SK-N-SH (cell line): ENCODE data around the gene CD14. TPM values are rescaled to one million over a fixed set of nuclear protein-coding genes. Genes with fewer than 3 reads are reported as not detected.
"Not testable (repeated sequence)": the region's sequence is repeated elsewhere in the genome, so short reads cannot be mapped to it uniquely, and the experiment has no call there.

ENCODE experiments used
- CTCF ChIA-PET: fragments of 300-600, 350-600 bp; formaldehyde crosslinking; extraction: SDS; loops from one replicate; lab custom pipeline; 2021; lab: Yijun Ruan, JAX
- POLR2A ChIA-PET: fragments of 350-600 bp; sonication (Branson Sonifier 250); formaldehyde crosslinking; extraction: SDS; loops from one replicate; lab custom pipeline; 2020; ENCODE audit warnings: antibody characterized with exemption, inconsistent platforms; lab: Yijun Ruan, JAX
- DNase-seq: peaks from one replicate; pipeline ENCODE4 v3.0.0; 2012
- H2AFZ ChIP-seq: fragments of 200-600 bp; sonication (generic); 2 replicates; pipeline ENCODE4 v1.8.1; 2016; ENCODE audit warnings: antibody characterized with exemption, mild to moderate bottlenecking, low read depth
- H3F3A ChIP-seq: fragments of 200-600 bp; sonication (generic); replicated peaks from 2 replicates; pipeline ENCODE3; 2016; ENCODE audit warnings: antibody characterized with exemption, mild to moderate bottlenecking; ENCODE audit not compliant: insufficient read depth
- H3K27ac ChIP-seq, 2 experiments: fragments of 200-500 bp in 1 of 2; fragments of 200-600 bp in 1 of 2; sonication (Bioruptor generic) in 1 of 2; sonication (generic), shearing (Covaris generic) in 1 of 2; 2 replicates each; pipeline versions ENCODE4 v1.5.1 to v1.6.1; 2014 to 2016; ENCODE audit warnings: low read depth in 2 of 2, inconsistent platforms in 1 of 2, low read length in 1 of 2, mild to moderate bottlenecking in 1 of 2, mixed read lengths in 1 of 2
- H3K27me3 ChIP-seq: fragments of 200-600 bp; sonication (generic), shearing (Covaris generic); 2 replicates; pipeline ENCODE4 v1.6.1; 2016; ENCODE audit warnings: mixed run types; ENCODE audit not compliant: insufficient read depth
- H3K36me3 ChIP-seq, 2 experiments: fragments of 200-500 bp in 1 of 2; fragments of 200-600 bp in 1 of 2; sonication (Bioruptor generic) in 1 of 2; sonication (generic) in 1 of 2; replicated peaks in 1 of 2; 2 replicates each; pipeline versions ENCODE3 to v1.5.1; 2014 to 2016; ENCODE audit warnings: low read length in 1 of 2, mild to moderate bottlenecking in 1 of 2; ENCODE audit not compliant: insufficient read depth in 2 of 2, control insufficient read depth in 1 of 2
- H3K4me1 ChIP-seq, 2 experiments: fragments of 200-500 bp in 1 of 2; fragments of 200-600 bp in 1 of 2; sonication (Bioruptor generic) in 1 of 2; sonication (generic), shearing (Covaris generic) in 1 of 2; 2 replicates each; pipeline versions ENCODE4 v1.5.1 to v1.6.1; 2014 to 2016; ENCODE audit warnings: low read depth in 1 of 2, low read length in 1 of 2, mixed run types in 1 of 2; ENCODE audit not compliant: insufficient read depth in 2 of 2, control insufficient read depth in 1 of 2
- H3K4me2 ChIP-seq: fragments of 200-600 bp; sonication (generic), shearing (Covaris generic); 2 replicates; pipeline ENCODE4 v1.6.1; 2017; ENCODE audit warnings: mixed run types
- H3K4me3 ChIP-seq, 2 experiments: fragments of 200-500 bp in 1 of 2; fragments of 200-600 bp in 1 of 2; sonication (Bioruptor generic) in 1 of 2; sonication (generic), shearing (Covaris generic) in 1 of 2; 2 replicates each; pipeline versions ENCODE4 v1.5.1 to v1.8.1; 2014 to 2016; ENCODE audit warnings: low read depth in 2 of 2, inconsistent platforms in 1 of 2, low read length in 1 of 2, mild to moderate bottlenecking in 1 of 2, mixed read lengths in 1 of 2, moderate library complexity in 1 of 2
- H3K79me2 ChIP-seq: fragments of 200-600 bp; sonication (generic); 2 replicates; pipeline ENCODE4 v1.8.1; 2017; ENCODE audit warnings: mild to moderate bottlenecking; ENCODE audit not compliant: insufficient read depth
- H3K9ac ChIP-seq: fragments of 200-600 bp; sonication (generic); 2 replicates; pipeline ENCODE4 v1.6.1; 2017; ENCODE audit warnings: mixed run types
- H3K9me2 ChIP-seq: fragments of 200-600 bp; sonication (generic); 2 replicates; pipeline ENCODE4 v1.6.1; 2017; ENCODE audit warnings: mixed run types
- H3K9me3 ChIP-seq: fragments of 200-600 bp; sonication (generic); 2 replicates; pipeline ENCODE4 v1.6.1; 2017; ENCODE audit warnings: mixed run types, mild to moderate bottlenecking, moderate library complexity
- H4K20me1 ChIP-seq: fragments of 200-600 bp; sonication (generic); 2 replicates; pipeline ENCODE4 v1.6.1; 2017; ENCODE audit warnings: mild to moderate bottlenecking, mixed run types; ENCODE audit not compliant: insufficient read depth
- EP300 ChIP-seq, 2 experiments: IDR thresholded peaks; 2 replicates each; pipeline versions ENCODE4 v1.4.0 to v1.6.1; 2012; ENCODE audit warnings: borderline replicate concordance in 1 of 2, low read depth in 1 of 2, low read length in 1 of 2
- FOSL2 ChIP-seq: IDR thresholded peaks from 2 replicates; pipeline ENCODE4 v1.4.0; 2012; ENCODE audit warnings: low read depth, mild to moderate bottlenecking, moderate library complexity, borderline replicate concordance
- RFX5 ChIP-seq: IDR thresholded peaks from 2 replicates; pipeline ENCODE4 v1.6.1; 2012; ENCODE audit warnings: mild to moderate bottlenecking, improper control_type of control experiment, low read length
- YY1 ChIP-seq: IDR thresholded peaks from 2 replicates; pipeline ENCODE4 v1.4.0; 2012; ENCODE audit warnings: low read depth, mild to moderate bottlenecking
- ZBTB33 ChIP-seq: IDR thresholded peaks from 2 replicates; pipeline ENCODE4 v1.4.0; 2012; ENCODE audit warnings: low read depth, borderline replicate concordance
- WGBS: methylation state at CpG from one replicate; pipeline ENCODE4 v1.1.6; 2017; ENCODE audit warnings: low lambda C conversion rate; 5-methylcytosine and 5-hydroxymethylcytosine counted together
- polyA plus RNA-seq, 3 experiments: library from polyadenylated mRNA; depleted of rRNA; stranded (reverse); fragments of >200 nt; gene quantifications; 2 replicates each; pipeline ENCODE4 v1.2.3, GENCODE V29; 2012

Gene CD14
- polyA plus RNA-seq, 1 of the 3 experiments (the other 2 are of a cell fraction): 0.12 TPM

GRCh38 chr5:140671472-140672125 lies 38.6 kb upstream of the CD14 start:
- WGBS: 100% methylated on average over 1 of the region's 7 CpGs

GRCh38 chr5:140671035-140671434 lies 38.1 kb upstream of the CD14 start:
- H4K20me1 ChIP-seq, H2AFZ ChIP-seq, H3K9me2 ChIP-seq: not testable (repeated sequence)

More at GRCh38 chr5:140671472-140672125, 38.6 kb upstream of the CD14 start:
- Histone ChIP-seq H3K36me3 (peaks cover 55 to 89% of the 10 kb centered on the region in 2 experiments), H2AFZ (no peak overlapping the region), H3K4me2 (no peak overlapping the region), H3K79me2 (peaks cover 21% of the 10 kb centered on the region), H3K4me1 (no peaks in the 10 kb centered on the region; a peak in 1 of 4 replicates), H3K9me2 (no peaks in the 10 kb centered on the region), H3K27me3 (no peaks in the 10 kb centered on the region), H3K9me3 (no peaks in the 10 kb centered on the region), H3K27ac (no peak overlapping the region), H3K9ac (no peak overlapping the region), H3F3A (peaks cover 3% of the 10 kb centered on the region), H3K4me3 (no peak overlapping the region), H4K20me1 (no peaks in the 10 kb centered on the region)
- TF ChIP-seq ZBTB33 (no peak), EP300 (IDR thresholded peaks at IDR 0.05; ENCODE audit: borderline replicate concordance in 1 of 2, low read depth in 1 of 2, low read length in 1 of 2) (no peak), FOSL2 (no peak), YY1 (no peak), RFX5 (no peak)
- ChIA-PET POLR2A (interaction anchor here (1.3 kb wide), 1 partner anchor 19 kb away, joined by 3 read pairs; the partner anchor contains the start of genes HARS1 and HARS2), CTCF (interaction anchor here (0.9 to 2.2 kb wide), 2 partner anchors 15 to 170 kb away, joined by 3 to 5 read pairs; no protein-coding TSS in a partner anchor)
- no peak for DNase-seq

More at GRCh38 chr5:140671035-140671434, 38.1 kb upstream of the CD14 start:
- DNase-seq, POLR2A ChIA-PET, H3K27me3 ChIP-seq, H3F3A ChIP-seq, H3K4me2 ChIP-seq, H3K9me3 ChIP-seq, H3K27ac ChIP-seq, H3K9ac ChIP-seq, H3K4me3 ChIP-seq, H3K4me1 ChIP-seq: not testable (repeated sequence)
- CTCF ChIA-PET: interaction anchor here (2.2 kb wide), 1 partner anchor 15 kb away, joined by 5 read pairs; no protein-coding TSS in a partner anchor
- Histone ChIP-seq H3K36me3 (peaks cover 52 to 84% of the 10 kb centered on the region in 2 experiments), H3K79me2 (peaks cover 27% of the 10 kb centered on the region)
- 100% methylated on average over 2 of the region's 4 CpGs for WGBS
